ENCODE data around the gene SMURF1.

Gene SMURF1

GRCh38 chr7:99098286-99098823 lies 45.6 kb downstream of the SMURF1 start:
- DNase-seq (ENCODE audit: insufficient read length, low spot score) = no peak
- no peak for FAIRE-seq
- TF ChIP-seq CTCF (IDR thresholded peaks at IDR 0.05; ENCODE audit: insufficient read depth, missing control alignments) = no peak

GRCh38 chr7:99097730-99098129 lies 46.2 kb downstream of the SMURF1 start:
- no peak for TF ChIP-seq CTCF (IDR thresholded peaks at IDR 0.05; ENCODE audit: insufficient read depth, missing control alignments)
- no peak for FAIRE-seq
- DNase-seq (ENCODE audit: insufficient read length, low spot score) = no peak

GRCh38 chr7:99096124-99096887 lies 47.6 kb downstream of the SMURF1 start:
- FAIRE-seq = no peak
- TF ChIP-seq CTCF (IDR thresholded peaks at IDR 0.05; ENCODE audit: insufficient read depth, missing control alignments) = no peak
- no peak for DNase-seq (ENCODE audit: insufficient read length, low spot score)

GRCh38 chr7:99095698-99096097 lies 48.2 kb downstream of the SMURF1 start:
- no peak for TF ChIP-seq CTCF (IDR thresholded peaks at IDR 0.05; ENCODE audit: insufficient read depth, missing control alignments)
- DNase-seq (ENCODE audit: insufficient read length, low spot score) = no peak
- FAIRE-seq = no peak

- TF ChIP-seq CTCF (IDR thresholded peaks at IDR 0.05; ENCODE audit: insufficient read depth, missing control alignments) = no peak
- DNase-seq (ENCODE audit: insufficient read length, low spot score) (no peak), FAIRE-seq (no peak)
Measured at GRCh38 chr7:99094401-99094800, 49.5 kb downstream of the SMURF1 start.

GRCh38 chr7:99092064-99092720 lies 51.7 kb downstream of the SMURF1 start:
- no peak for TF ChIP-seq CTCF (IDR thresholded peaks at IDR 0.05; ENCODE audit: insufficient read depth, missing control alignments)
- FAIRE-seq = no peak
- no peak for DNase-seq (ENCODE audit: insufficient read length, low spot score)
